HT-29 (cell line): Measurements from ENCODE around the gene SON. TPM values are rescaled to one million over a fixed set of nuclear protein-coding genes. Genes with fewer than 3 reads are reported as not detected.

Source experiments
- DNase-seq: peaks from one replicate; pipeline ENCODE4 v3.0.0-alpha.2; 2015; ENCODE audit warnings: low spot score
- total RNA-seq: library from RNA; depleted of rRNA; stranded (reverse); fragments of >200 nt; shearing (Covaris generic); gene quantifications from 2 replicates; pipeline ENCODE4 v1.2.3, GENCODE V29; 2014

The SON gene
- total RNA-seq, 1 experiment from 2014 or later: 68.9 TPM

- no peak for DNase-seq
These were observed 1.8 kb downstream of the SON start for GRCh38 chr21:33544451-33545195.

GRCh38 chr21:33546086-33546485, 3.2 kb downstream of the SON start:
- DNase-seq: no peak

- DNase-seq: no peak
These were observed 7.3 kb downstream of the SON start for GRCh38 chr21:33549848-33550771.

- no peak for DNase-seq
These were observed 8.2 kb downstream of the SON start for GRCh38 chr21:33550772-33551660.

GRCh38 chr21:33551664-33552063, 8.8 kb downstream of the SON start:
- no peak for DNase-seq

GRCh38 chr21:33552093-33552998, 9.5 kb downstream of the SON start:
- DNase-seq: no peak

GRCh38 chr21:33552999-33553598, 10.3 kb downstream of the SON start:
- no peak for DNase-seq

GRCh38 chr21:33554236-33554981, 11.6 kb downstream of the SON start:
- DNase-seq: no peak

- DNase-seq: no peak
These were observed 12.1 kb downstream of the SON start for GRCh38 chr21:33554982-33555344.

- DNase-seq: no peak
These were observed 14.6 kb downstream of the SON start for GRCh38 chr21:33557447-33557846.

GRCh38 chr21:33558777-33559421, 16.1 kb downstream of the SON start:
- no peak for DNase-seq

GRCh38 chr21:33559813-33560212, 17.0 kb downstream of the SON start:
- DNase-seq: no peak

- DNase-seq: no peak
These were observed 18.1 kb downstream of the SON start for GRCh38 chr21:33560965-33561364.

- DNase-seq: no peak
These were observed 18.5 kb downstream of the SON start for GRCh38 chr21:33561373-33561772.

GRCh38 chr21:33562389-33562788, 19.6 kb downstream of the SON start:
- no peak for DNase-seq

- DNase-seq: no peak
These were observed 23.7 kb downstream of the SON start for GRCh38 chr21:33566514-33566913.

- DNase-seq: no peak
These were observed 25.1 kb downstream of the SON start for GRCh38 chr21:33567914-33568313.

- no peak for DNase-seq
These were observed 25.6 kb downstream of the SON start for GRCh38 chr21:33568448-33568847.

GRCh38 chr21:33569991-33570390, 27.2 kb downstream of the SON start:
- no peak for DNase-seq
